Measurements from ENCODE around the gene MTHFD1L.

DNA sequence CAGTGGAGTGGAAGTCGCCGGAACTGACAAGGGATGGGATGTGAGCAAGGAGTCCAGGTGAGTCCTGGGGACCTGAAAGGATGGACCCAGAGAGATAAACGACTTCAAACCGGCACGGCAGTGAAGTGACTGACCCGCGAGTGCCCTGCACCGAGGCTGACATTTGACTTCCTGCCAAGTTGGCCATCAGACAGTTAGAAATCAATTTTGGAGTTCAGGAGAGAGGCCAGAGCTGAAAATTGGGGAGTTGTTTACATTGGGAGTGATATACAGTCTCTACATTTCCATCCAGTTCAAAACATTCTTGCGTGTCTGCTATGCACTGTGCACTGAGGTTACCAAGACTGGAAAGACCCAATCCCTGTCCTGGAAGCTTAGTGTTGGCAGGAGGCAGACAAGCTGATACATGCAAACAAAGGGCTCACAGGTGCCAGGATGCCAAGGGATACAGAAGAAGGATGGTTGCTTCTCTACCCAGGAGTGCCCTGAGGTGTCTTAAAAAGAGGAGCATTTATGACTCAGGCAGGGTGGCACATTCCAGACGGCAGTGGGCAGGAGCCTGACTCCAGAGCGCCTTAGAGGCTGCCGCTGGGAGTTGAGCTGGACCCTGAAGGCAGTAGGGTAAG, 186.6 kb downstream of the MTHFD1L start:
- TF ChIP-seq, protein P1, sequence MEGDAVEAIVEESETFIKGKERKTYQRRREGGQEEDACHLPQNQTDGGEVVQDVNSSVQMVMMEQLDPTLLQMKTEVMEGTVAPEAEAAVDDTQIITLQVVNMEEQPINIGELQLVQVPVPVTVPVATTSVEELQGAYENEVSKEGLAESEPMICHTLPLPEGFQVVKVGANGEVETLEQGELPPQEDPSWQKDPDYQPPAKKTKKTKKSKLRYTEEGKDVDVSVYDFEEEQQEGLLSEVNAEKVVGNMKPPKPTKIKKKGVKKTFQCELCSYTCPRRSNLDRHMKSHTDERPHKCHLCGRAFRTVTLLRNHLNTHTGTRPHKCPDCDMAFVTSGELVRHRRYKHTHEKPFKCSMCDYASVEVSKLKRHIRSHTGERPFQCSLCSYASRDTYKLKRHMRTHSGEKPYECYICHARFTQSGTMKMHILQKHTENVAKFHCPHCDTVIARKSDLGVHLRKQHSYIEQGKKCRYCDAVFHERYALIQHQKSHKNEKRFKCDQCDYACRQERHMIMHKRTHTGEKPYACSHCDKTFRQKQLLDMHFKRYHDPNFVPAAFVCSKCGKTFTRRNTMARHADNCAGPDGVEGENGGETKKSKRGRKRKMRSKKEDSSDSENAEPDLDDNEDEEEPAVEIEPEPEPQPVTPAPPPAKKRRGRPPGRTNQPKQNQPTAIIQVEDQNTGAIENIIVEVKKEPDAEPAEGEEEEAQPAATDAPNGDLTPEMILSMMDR (IDR thresholded peaks at IDR 0.05; ENCODE audit: insufficient read depth, low read depth, low read length) = no peak
- no peak for TF ChIP-seq EZH2 (IDR thresholded peaks at IDR 0.05; ENCODE audit: insufficient read depth, low read length)

Measured in astrocyte (in vitro differentiated cells and primary cell).